HG02852 (cell line): Measurements from ENCODE around the gene PIEZO2.
"Not testable (repeated sequence)": the region's sequence is repeated elsewhere in the genome, so short reads cannot be mapped to it uniquely, and the experiment has no call there.

Experiments used
- ATAC-seq: cut with Tn5 transposase; IDR thresholded peaks from one replicate; pipeline ENCODE4 v1.9.1; 2021; ENCODE audit warnings: mild to moderate bottlenecking, moderate library complexity; ENCODE audit not compliant: unreplicated experiment

Gene PIEZO2

GRCh38 chr18:11153097-11153496 is 3.7 kb upstream of the PIEZO2 start:
- ATAC-seq: no peak

DNA sequence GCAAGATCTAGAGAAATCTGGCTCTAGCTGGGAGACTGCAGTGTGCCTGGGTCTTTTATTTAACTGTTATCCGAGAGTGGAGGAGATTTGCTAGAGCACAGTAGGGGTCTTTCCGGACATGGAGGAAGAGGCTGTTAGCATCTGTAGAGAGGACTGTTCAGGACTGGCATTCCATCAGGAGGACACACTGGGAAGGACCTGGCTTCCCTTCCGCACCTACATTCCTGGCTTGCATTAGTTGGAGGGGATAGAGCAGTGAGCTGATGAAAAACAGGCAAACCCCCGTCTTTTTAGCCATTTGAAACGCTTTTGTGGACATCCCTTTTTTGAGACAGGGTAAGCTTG is 874 bp upstream of the PIEZO2 start:
- no peak for ATAC-seq

GRCh38 chr18:11148680-11149440 is 509 bp downstream of the PIEZO2 start:
- ATAC-seq: peak; percentile 9

DNA sequence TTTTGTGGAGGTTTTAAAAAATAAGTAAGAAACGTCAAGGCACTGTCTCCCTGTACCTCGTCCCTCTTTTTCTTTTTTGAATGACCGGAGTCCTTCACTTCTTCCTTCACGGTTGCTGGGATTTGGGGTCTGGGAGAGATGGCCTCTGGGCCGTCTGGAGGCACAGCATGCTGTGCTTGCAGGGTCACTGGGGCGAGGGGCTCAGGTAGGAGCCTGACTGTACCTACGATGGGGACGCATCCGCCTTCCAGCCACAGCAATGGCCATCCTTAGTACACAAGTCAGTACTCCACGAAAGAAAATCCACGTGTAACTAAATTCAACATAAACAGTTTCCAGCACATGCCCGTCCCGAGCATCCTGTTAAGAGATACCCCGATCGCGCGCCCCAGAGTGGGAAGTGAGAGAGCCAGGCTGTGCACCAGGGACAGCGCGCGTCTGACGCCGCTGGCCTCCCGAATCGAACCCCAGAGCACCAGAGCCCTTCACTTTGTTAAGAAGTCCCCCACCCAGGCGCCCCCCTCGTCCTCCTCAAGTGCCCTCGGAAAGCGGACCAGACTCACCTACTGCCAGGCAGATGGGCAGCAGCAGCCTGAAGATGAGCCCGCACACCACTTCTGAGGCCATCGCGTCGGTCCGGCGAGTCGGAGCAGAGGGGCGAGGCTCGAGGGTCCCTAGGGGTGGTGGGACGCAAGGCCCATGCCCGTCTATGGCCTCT is 1.2 kb downstream of the PIEZO2 start:
- no peak for ATAC-seq

- no peak for ATAC-seq
Observed at GRCh38 chr18:11147371-11147951, 1.9 kb downstream of the PIEZO2 start.

GRCh38 chr18:11146947-11147345 is 2.4 kb downstream of the PIEZO2 start:
- no peak for ATAC-seq

DNA sequence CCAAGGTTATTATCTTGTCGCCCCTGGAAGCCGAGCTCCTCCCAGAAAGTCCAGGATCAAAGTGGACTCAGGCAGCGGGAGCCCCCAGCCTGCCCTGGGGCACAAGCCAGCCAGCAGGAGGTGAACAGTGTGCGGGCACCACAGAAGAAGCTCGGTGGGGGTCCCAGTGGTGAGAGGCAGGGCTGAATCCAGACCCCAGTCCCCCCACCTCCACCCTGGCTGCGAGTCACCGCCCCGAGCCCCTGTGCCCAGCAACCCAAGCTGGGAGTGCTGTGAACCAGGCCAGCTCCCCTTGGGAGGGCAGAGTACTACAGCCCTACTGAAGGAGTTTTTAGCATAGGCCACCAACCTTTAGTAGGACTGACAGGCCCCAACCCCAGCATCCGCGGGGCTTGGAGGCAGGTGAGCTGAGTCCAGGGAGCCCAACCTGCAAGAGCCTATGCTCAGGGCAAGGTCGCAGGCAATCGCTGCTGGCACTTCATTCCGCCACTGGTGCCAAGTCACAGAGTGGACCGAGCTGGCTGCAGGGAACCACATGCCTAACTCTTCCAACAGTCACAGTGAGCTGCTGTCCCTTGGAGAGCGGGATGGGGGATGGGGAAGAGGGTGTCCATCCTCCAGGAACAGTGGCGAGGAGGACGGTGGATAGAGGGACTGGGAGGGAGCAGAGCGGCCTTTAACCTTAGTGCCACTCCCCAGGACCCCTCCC is 3.0 kb downstream of the PIEZO2 start:
- no peak for ATAC-seq

DNA sequence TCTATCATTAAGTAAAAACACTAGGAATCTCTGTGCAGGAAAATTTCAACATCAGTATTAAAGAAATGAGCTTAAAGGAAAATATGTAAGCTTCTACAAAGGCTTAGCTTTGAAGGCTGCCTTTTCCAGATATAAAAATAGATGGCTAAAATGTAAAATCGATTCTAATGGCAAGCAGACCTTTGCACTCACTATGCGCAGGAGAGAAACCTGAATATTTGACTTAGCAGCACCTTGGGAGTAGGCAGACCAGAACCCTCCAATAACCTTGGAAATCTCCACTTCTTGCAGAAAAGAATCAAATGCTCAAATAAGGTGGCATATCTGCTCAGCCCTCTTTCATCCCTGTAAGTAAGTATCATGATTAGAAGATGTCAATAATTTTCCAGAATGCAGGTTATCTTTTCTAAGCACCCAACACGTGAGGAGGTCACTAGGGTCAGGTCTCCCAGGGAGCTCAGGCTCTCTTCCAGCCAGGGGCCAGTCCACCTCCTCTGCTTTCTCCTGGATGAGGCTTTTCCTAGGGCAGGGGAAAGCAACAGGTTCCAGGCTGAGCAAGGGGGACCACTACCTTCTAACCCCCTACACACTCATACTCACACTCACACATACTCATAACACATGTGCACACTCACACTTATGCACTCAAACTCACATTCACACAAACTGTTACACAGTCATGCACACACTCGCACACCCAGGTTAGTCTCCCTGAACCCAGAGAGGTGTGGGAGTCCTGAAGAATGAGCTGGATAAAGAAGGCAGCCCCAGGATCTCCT is 3.8 kb downstream of the PIEZO2 start:
- ATAC-seq: no peak

DNA sequence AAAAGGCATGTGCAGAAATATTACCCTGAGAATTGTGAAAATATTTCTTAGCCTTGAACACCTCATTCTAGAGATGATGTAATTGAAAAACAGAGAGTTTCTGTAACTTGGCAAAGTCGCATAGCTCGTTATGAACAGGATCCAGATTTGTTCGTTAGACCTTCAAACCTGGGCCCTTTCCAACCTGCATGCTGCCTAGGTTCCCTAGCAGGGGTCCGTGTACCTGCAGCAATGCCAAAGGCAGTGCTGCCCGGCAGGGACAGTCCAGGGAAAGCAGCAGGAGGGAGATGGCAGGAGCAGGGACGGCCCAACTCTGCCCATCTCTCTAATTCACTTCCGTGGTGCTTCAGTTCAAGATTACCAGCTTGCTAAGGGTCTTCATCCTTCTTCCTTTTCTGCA is 12.0 kb downstream of the PIEZO2 start:
- ATAC-seq: no peak

GRCh38 chr18:11136241-11136640 is 13.1 kb downstream of the PIEZO2 start:
- no peak for ATAC-seq

DNA sequence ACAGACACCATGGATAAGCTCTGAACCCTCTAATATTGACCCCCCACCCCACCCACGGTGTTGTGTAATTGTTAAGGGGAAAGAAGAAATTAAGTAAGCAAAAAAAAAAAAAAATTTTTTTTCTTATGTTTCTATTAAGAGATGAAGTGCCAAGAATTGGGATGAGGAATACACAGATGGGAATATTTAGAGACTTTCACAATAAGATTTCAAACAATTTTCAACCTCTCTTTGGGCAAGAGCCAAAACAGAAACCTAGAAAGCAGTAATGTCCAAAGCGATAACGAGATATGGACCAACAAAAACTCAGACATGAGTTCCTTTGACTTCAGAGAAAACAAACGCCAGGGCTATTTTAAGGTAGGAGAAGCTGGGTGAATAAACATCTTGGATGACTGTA is 14.4 kb downstream of the PIEZO2 start:
- ATAC-seq: no peak

DNA sequence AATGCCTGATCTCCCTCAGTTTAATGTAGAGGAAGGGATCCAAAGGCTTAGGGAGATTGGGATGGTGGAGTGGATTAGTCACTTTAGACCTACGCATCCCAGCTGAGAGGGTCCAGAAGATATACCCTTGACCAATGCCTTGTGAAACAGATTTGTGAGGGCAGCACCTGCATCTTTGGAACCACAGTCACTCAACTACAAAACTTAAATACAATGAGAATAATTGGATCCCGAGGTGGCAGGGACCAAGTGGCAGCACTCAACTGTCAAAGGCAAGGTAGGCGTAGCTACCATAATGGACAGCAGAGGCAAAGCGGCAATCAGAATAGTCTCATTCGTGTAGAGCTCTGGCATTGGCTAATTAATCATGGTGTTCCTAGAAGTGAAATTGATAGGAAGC is 20.3 kb downstream of the PIEZO2 start:
- not testable (repeated sequence) for ATAC-seq

DNA sequence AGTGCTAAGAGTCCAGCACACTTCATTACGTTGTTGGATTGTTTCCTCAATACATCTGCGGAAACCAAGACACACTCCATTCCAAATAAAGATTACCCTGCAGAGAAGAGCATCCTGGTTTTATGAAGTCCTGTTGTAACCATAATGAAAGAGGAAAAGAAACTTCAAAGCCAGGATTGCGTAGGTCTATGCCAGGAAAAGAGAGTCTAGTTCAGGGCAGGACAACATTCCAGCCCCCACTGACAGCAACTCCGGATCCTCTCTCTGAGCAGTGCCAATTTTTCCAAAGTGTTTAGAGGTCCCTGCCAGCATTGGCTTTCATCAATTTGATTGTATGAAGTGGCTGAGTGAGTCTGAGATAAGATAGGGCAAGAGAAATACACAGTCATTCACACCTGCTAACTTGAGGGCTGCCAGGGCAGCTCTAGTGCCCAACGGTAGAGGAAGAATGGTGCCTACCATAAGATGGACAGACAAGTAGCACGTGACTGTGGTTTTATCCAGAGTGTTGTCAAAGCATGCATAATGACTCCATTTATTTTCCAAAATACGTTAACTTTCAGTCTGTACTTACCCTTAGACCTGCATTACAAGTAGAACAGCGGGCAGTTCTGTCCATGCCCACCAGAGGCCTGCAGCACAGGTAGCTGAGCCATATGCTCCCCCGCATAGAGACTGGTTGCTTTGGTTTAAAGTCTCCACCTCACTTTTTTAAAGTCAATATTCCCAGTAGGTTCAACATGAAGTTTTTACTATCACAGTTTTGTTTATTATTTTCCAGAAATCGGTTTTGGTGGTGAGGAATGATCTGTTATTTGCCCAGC is 23.7 kb downstream of the PIEZO2 start:
- ATAC-seq: no peak

GRCh38 chr18:11124054-11124453 is 25.3 kb downstream of the PIEZO2 start:
- no peak for ATAC-seq

DNA sequence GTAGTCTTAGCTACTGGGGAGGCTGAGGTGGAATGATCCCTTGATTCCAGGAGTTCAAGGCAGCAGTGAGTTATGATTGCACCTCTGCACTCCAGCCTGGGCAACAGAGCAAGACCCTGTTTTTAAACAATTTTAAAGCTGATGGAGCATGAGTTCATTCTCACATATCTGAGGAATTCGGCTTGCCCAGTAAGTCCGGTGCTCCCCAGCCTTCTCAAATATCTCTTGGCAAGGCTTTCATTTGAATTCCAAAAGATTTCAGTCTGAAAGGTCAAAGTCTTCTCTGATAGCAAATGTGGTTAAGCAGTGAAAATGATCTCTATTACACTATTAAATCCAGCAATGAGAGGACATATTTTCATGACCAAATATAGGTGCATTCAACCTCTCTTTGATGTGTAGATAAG is 27.9 kb downstream of the PIEZO2 start:
- no peak for ATAC-seq

GRCh38 chr18:11119959-11120587 is 29.3 kb downstream of the PIEZO2 start:
- ATAC-seq: no peak

DNA sequence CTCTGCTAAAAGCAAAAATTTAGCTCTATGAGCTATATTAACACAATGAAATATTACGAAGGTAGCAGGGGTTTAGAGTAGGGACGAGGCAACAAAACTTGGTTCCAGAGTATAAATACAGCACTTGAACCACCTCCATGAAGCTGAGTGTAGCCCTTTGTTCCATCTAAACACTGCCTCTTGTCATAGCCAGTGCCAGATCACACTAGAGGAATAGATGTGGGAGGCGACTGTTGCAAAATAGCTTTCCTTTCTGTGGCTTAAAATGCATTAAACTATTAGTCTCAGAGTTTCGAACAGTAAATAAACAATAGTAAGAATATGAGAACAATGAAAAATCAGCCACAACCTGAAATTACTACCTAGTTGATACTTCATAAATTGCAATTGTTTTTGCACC is 29.8 kb downstream of the PIEZO2 start:
- no peak for ATAC-seq

- no peak for ATAC-seq
Observed at GRCh38 chr18:11118051-11118766, 31.2 kb downstream of the PIEZO2 start.

- ATAC-seq: no peak
Observed at GRCh38 chr18:11115276-11115675, 34.1 kb downstream of the PIEZO2 start.
